Panc1 (cell line): ENCODE data around the gene DGLUCY.

ENCODE experiments used
- POLR2AphosphoS5 ChIP-seq: IDR thresholded peaks from 2 replicates; pipeline ENCODE4 v1.6.1; 2012; ENCODE audit warnings: mild to moderate bottlenecking, low read depth, low read length, moderate library complexity
- SIN3A ChIP-seq: IDR thresholded peaks from 2 replicates; pipeline ENCODE4 v1.6.1; 2012; ENCODE audit warnings: low read depth, mild to moderate bottlenecking, low read length, moderate library complexity, borderline replicate concordance; ENCODE audit not compliant: insufficient read depth
- TCF7L2 ChIP-seq: IDR thresholded peaks from 2 replicates; pipeline ENCODE4 v1.6.1; 2011; ENCODE audit warnings: mild to moderate bottlenecking, low read depth, low read length, inconsistent platforms
- TF ChIP-seq, protein P1 (sequence below): fragments of 450-650 bp; IDR thresholded peaks from 2 replicates; pipeline ENCODE4 v1.5.1; 2017; ENCODE audit warnings: mild to moderate bottlenecking
- TF ChIP-seq, protein P2 (sequence below), 2 experiments: IDR thresholded peaks; 2 replicates each; pipeline ENCODE4 v1.6.1; 2011 to 2012; ENCODE audit warnings: low read depth in 2 of 2, control low read depth in 1 of 2, low read length in 1 of 2, mild to moderate bottlenecking in 1 of 2, moderate library complexity in 1 of 2; ENCODE audit not compliant: insufficient read depth in 1 of 2

DNA sequence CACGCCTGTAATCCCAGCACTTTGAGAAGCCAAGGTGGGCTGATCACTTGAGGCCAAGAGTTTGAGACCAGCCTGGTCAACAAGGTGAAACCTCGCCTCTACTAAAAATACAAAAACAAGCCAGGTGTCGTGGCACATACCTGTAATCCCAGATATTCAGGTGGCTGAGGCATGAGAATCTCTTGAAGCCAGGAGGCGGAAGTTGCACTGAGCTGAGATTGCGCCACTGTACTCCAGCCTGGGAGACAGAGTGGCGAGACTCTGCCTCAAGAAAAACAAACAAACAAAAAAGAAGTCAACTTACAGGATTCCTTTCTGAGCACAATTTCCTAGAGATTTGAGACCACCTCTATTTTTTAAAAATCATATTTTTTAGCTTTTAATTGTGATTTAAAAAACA, 45.3 kb downstream of the DGLUCY start:
- no peak for TF ChIP-seq POLR2AphosphoS5
- TF ChIP-seq, protein P1, sequence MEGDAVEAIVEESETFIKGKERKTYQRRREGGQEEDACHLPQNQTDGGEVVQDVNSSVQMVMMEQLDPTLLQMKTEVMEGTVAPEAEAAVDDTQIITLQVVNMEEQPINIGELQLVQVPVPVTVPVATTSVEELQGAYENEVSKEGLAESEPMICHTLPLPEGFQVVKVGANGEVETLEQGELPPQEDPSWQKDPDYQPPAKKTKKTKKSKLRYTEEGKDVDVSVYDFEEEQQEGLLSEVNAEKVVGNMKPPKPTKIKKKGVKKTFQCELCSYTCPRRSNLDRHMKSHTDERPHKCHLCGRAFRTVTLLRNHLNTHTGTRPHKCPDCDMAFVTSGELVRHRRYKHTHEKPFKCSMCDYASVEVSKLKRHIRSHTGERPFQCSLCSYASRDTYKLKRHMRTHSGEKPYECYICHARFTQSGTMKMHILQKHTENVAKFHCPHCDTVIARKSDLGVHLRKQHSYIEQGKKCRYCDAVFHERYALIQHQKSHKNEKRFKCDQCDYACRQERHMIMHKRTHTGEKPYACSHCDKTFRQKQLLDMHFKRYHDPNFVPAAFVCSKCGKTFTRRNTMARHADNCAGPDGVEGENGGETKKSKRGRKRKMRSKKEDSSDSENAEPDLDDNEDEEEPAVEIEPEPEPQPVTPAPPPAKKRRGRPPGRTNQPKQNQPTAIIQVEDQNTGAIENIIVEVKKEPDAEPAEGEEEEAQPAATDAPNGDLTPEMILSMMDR = no peak
- TF ChIP-seq, protein P2, sequence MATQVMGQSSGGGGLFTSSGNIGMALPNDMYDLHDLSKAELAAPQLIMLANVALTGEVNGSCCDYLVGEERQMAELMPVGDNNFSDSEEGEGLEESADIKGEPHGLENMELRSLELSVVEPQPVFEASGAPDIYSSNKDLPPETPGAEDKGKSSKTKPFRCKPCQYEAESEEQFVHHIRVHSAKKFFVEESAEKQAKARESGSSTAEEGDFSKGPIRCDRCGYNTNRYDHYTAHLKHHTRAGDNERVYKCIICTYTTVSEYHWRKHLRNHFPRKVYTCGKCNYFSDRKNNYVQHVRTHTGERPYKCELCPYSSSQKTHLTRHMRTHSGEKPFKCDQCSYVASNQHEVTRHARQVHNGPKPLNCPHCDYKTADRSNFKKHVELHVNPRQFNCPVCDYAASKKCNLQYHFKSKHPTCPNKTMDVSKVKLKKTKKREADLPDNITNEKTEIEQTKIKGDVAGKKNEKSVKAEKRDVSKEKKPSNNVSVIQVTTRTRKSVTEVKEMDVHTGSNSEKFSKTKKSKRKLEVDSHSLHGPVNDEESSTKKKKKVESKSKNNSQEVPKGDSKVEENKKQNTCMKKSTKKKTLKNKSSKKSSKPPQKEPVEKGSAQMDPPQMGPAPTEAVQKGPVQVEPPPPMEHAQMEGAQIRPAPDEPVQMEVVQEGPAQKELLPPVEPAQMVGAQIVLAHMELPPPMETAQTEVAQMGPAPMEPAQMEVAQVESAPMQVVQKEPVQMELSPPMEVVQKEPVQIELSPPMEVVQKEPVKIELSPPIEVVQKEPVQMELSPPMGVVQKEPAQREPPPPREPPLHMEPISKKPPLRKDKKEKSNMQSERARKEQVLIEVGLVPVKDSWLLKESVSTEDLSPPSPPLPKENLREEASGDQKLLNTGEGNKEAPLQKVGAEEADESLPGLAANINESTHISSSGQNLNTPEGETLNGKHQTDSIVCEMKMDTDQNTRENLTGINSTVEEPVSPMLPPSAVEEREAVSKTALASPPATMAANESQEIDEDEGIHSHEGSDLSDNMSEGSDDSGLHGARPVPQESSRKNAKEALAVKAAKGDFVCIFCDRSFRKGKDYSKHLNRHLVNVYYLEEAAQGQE (IDR thresholded peaks at IDR 0.05; ENCODE audit: insufficient read depth in 1 of 2, low read depth in 2 of 2, low read length in 1 of 2) = no peak
- no peak for TF ChIP-seq TCF7L2
- TF ChIP-seq SIN3A = no peak
